HG03175 (cell line): ENCODE results near the gene ALDH4A1.
A peak's percentile ranks its signal among the peaks of the same experiment; 100 is the strongest.

ENCODE experiments used
- ATAC-seq: cut with Tn5 transposase; IDR thresholded peaks from one replicate; pipeline ENCODE4 v1.9.1; 2021; ENCODE audit warnings: mild to moderate bottlenecking, moderate library complexity; ENCODE audit not compliant: unreplicated experiment

Gene ALDH4A1

GRCh38 chr1:18940303-18941020 lies 38.1 kb upstream of the ALDH4A1 start:
- no peak for ATAC-seq

- no peak for ATAC-seq
These were observed 37.3 kb upstream of the ALDH4A1 start for GRCh38 chr1:18939398-18940302.

GRCh38 chr1:18938707-18939070 lies 36.3 kb upstream of the ALDH4A1 start:
- no peak for ATAC-seq

GRCh38 chr1:18938008-18938706 lies 35.8 kb upstream of the ALDH4A1 start:
- no peak for ATAC-seq

- ATAC-seq: no peak
These were observed 35.2 kb upstream of the ALDH4A1 start for GRCh38 chr1:18937539-18937938.

GRCh38 chr1:18936814-18937481 lies 34.6 kb upstream of the ALDH4A1 start:
- ATAC-seq: no peak

- no peak for ATAC-seq
These were observed 34.1 kb upstream of the ALDH4A1 start for GRCh38 chr1:18936471-18936813.

GRCh38 chr1:18934205-18935000 lies 32.0 kb upstream of the ALDH4A1 start:
- ATAC-seq: no peak

GRCh38 chr1:18932879-18933278 lies 30.5 kb upstream of the ALDH4A1 start:
- no peak for ATAC-seq

- no peak for ATAC-seq
These were observed 30.0 kb upstream of the ALDH4A1 start for GRCh38 chr1:18932387-18932786.

GRCh38 chr1:18931730-18932129 lies 29.4 kb upstream of the ALDH4A1 start:
- ATAC-seq: no peak

GRCh38 chr1:18929686-18930085 lies 27.3 kb upstream of the ALDH4A1 start:
- no peak for ATAC-seq

GRCh38 chr1:18928985-18929384 lies 26.6 kb upstream of the ALDH4A1 start:
- no peak for ATAC-seq

GRCh38 chr1:18928406-18928805 lies 26.1 kb upstream of the ALDH4A1 start:
- ATAC-seq: no peak

- peak; percentile 38 for ATAC-seq
These were observed 25.4 kb upstream of the ALDH4A1 start for GRCh38 chr1:18927654-18928272.

GRCh38 chr1:18927082-18927653 lies 24.8 kb upstream of the ALDH4A1 start:
- ATAC-seq: peak; percentile 22

GRCh38 chr1:18926315-18927081 lies 24.1 kb upstream of the ALDH4A1 start:
- ATAC-seq: peak; percentile 77

- no peak for ATAC-seq
These were observed 22.9 kb upstream of the ALDH4A1 start for GRCh38 chr1:18925279-18925678.

- ATAC-seq: no peak
These were observed 21.9 kb upstream of the ALDH4A1 start for GRCh38 chr1:18924221-18924691.
